NCI-H2081 treated with DMSO at 0.1 percent for 48 hours (cell line): ENCODE results near the gene RBM25.

Experiments
- DNase-seq: peaks from one replicate; lab custom pipeline; 2025; lab: John Stamatoyannopoulos, UW

The RBM25 gene

DNA sequence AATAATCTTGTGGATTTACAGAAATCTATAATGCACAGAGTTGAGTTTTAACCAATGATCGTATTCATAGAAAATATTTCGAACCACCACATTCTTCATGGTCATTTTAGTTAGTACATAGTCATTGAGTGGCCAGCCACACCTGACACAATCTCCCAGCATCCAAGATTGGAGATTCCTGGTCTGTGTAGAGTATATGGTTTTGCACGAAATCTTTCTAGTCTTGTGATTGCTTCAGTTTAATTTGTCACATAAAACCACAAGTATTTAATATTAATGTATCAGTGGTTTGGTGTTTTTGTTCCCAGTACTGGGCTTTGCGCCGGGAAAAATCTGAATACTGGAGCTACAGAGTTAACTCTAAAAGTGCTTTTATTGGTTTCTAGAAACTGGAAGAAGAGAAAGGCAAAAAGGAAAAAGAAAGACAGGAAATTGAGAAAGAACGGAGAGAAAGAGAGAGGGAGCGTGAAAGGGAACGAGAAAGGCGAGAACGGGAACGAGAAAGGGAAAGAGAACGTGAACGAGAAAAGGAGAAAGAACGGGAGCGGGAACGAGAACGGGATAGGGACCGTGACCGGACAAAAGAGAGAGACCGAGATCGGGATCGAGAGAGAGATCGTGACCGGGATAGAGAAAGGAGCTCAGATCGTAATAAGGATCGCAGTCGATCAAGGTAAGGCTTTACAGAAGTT, 44.6 kb downstream of the RBM25 start:
- DNase-seq = no peak

DNA sequence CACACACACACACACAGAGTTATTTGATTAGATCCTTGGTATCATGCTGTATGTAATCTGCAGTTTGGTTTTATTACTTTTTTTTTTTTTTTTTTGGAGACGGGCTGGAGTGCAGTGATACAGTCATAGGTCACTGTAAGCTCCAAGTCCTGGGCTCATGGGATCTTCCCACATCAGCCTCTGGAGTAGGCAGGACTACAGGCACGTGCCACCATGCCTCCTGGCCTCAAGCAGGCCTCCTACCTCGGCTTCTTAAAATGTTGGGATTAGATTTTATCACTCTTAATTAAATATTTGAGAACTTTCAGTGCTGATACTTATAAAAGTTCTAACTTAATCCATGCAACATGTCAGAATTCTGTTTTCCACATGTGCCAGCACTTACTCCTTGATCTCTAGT, 46.7 kb downstream of the RBM25 start:
- DNase-seq = no peak

DNA sequence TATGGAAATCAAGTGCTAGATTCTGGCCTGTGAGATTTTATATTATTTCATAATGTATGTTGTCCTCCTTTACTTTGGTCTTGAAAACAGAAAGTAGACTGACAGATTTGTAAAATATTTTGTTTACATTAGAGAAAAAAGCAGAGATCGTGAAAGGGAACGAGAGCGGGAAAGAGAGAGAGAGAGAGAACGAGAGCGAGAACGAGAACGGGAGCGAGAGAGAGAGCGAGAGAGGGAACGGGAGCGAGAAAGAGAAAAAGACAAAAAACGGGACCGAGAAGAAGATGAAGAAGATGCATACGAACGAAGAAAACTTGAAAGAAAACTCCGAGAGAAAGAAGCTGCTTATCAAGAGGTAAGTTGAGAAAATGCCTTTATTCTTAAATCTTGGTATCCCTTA, 47.4 kb downstream of the RBM25 start:
- DNase-seq = no peak

GRCh38 chr14:73116079-73116665, 57.8 kb downstream of the RBM25 start:
- DNase-seq = no peak

GRCh38 chr14:73124180-73124894, 66.0 kb downstream of the RBM25 start:
- no peak for DNase-seq

DNA sequence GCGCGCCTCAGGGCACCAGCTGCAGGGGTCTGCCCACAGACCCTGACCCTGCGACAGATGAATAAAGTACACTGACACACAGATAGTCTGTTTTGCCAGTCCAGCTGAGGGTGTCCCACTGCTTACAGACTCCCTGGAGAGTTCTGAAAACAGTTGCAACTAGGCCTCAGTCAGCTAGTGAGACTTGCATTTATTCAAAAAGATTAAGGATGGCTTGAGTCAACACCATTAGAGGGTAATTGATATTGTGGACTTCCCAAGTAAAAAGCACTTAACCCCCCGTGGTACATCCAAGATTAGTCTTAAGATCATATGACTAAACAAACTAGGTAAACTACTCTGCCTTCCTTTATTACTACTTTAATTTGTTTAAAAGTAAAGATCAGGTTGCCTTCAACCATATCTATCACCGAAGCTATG, 66.8 kb downstream of the RBM25 start:
- no peak for DNase-seq

DNA sequence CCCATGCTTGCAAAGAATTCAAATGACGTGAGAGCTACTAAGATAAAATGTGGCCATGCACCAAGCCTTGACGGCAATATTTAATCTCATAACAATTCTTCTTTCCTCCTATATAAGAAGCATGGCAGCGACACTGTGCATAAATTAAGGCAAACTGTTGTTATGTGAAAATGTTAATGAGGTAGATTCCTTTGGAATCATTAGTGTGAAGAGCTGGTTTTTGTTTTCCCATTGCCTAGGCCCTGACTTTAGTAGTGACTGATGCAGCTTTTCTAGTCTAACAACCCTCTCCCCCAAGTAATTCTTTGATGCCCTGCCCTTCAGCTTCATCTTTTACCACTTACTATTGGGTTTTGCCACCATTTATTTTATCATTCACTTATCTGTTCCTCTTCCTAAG, 67.4 kb downstream of the RBM25 start:
- no peak for DNase-seq

GRCh38 chr14:73133795-73134194, 75.5 kb downstream of the RBM25 start:
- no peak for DNase-seq

GRCh38 chr14:73136085-73136386, 77.7 kb downstream of the RBM25 start:
- DNase-seq = no peak

GRCh38 chr14:73136387-73137225, 78.3 kb downstream of the RBM25 start, which contains the start of gene PSEN1:
PSEN1 (plus strand) TSS chr14:73136507; CDS start chr14:73148020, 11,513 bp downstream.
- DNase-seq = peak; percentile 37

GRCh38 chr14:73140811-73141323, 82.5 kb downstream of the RBM25 start:
- DNase-seq = no peak

DNA sequence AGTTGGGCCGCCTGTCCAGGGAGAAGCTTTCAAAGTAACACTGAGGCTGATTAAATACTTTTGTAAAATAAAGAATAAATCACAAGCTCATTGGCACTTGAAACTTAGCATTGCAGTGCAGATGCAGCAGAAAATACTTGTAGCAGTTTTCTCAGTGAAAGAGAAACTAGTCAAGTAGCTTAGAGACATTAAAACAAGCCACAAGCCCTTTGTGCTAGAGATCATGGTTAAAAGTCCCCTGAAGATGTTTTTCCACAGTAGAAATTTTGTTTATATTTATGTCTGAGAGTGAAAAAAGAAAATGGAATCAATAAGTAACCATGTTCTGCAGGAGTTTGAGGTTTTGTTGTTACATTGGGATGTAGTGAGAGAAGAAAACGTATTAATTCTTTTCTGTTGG, 83.9 kb downstream of the RBM25 start:
- no peak for DNase-seq

- no peak for DNase-seq
These were observed 84.7 kb downstream of the RBM25 start for GRCh38 chr14:73143003-73143402.

DNA sequence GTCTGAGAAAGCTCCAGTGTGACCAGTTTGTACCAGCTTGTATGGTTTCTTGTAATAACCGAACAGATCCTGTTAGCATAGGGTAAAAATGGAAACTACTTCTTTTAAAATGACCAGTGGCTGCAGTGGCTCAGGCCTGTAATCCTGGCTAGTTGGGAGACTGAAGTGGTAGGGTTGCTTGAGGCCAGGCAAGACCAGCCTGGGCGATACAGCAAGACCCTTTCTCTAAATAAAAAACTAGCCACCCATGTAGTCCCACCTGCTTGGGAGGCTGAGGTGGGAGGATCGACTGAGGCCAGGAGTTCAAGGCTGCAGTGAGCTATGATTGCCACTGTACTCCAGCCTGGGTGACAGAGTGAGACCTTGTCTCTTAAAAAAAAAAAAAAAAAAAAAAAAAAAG, 85.3 kb downstream of the RBM25 start:
- DNase-seq = no peak

DNA sequence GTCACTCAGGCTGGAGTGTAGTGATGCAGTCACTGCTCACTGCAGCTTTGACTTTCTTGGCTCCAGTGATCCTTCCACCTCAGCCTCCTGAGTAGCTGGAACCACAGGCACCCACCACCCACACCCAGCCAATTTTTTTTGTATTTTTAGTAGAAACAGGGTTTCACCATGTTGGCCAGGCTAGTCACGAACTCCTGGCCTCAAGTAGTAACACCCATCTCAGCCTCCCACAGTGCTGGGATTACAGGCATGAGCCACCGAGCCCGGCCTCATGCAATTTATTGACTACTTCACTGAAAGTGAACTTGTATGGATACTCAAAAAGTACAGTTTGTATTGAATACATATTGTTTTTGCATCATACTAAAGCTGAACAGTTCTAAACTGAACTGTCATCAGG, 87.0 kb downstream of the RBM25 start:
- no peak for DNase-seq

GRCh38 chr14:73146111-73146510, 87.8 kb downstream of the RBM25 start:
- DNase-seq = no peak

- no peak for DNase-seq
These were observed 91.4 kb downstream of the RBM25 start for GRCh38 chr14:73149753-73150152.

DNA sequence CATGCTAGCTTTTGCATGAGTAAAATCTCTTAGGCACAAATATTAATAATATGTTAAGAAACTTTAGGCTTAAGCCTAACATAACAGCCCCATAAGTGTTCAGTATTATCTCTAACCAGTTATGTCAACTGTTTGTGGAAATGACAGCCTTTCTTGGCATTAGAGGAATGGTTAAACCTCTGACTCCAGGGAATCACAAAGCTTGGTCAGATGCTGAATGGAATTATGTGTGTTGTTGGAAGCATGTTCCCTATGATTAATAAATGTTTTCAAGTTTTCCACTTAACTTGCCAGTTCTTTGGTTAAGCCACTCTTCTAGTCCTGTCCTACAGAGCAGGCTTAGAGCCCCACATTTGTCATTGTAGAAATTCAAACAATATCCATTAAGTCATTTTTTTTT, 94.9 kb downstream of the RBM25 start:
- no peak for DNase-seq

DNA sequence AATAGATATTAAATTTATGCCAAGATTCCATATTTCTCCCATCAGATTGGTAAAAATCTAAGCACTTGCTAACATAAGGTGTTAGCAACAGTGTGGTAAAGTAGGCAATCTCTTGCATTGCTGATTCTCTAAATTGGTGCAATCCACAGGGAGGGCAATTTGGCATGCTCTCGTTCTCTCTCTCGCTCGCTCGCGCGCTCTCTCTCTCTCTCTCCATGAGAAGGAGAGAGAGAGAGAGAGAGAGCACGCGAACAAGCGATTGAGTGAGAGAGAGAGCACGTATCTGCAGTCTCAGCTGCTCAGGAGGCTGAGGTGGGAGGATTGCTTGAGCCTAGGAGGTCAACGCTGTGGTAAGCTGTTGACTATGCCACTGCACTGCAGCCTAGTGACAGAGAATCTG, 103.9 kb downstream of the RBM25 start:
- DNase-seq = no peak

DNA sequence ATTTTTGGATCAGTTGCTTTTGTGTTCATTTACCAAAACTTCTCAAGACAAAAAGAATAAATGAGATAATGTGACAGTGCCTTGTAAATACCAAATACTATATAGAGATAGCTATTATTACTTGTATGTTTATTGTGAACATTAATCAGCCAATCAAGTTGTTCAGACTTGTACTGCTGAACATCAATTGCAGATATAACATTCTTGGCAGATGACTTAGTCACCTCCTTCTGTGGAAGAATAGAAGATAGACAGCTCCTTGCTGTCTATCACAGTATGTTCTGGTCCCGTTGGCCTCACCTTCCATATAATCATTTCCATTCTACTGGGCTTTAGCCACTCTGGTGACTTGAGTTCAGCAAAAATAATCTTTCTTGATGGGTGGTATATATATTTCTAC, 108.1 kb downstream of the RBM25 start:
- no peak for DNase-seq

DNA sequence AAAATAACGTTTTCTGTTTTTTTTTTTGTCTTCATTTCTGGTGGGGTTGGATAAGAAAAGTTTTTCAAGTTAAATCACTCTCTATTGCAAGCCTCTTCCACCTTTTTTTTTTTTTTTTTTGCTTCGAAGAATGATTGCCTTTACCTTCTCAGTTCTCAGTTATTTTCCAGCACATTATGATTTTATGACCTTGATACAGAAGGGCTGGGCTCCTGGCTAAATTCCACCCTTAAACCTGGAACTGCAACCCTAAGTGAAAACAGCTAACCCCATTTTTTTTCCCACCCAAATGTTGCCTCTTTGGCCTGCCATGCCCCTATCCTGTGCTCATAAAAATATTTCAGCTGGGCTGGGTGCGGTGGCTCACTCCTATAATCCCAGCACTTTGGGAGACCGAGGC, 109.4 kb downstream of the RBM25 start:
- no peak for DNase-seq

- DNase-seq = no peak
These were observed 109.9 kb downstream of the RBM25 start for GRCh38 chr14:73168274-73168673.
